MM.1S (cell line): Measurements from ENCODE around the gene DGKI.

Experiments
- EZH2 ChIP-seq: fragments of 300-600 bp; sonication (generic); optimal IDR thresholded peaks from 2 replicates; pipeline ENCODE3; 2017; ENCODE audit warnings: low read depth, mild to moderate bottlenecking, antibody characterized with exemption, low read length, mixed read lengths
- EZH2phosphoT487 ChIP-seq: fragments of 300-600 bp; sonication (generic); IDR thresholded peaks from 2 replicates; pipeline ENCODE4 v1.6.1; 2018; ENCODE audit warnings: antibody characterized with exemption, low read length
- TF ChIP-seq, protein P1 (sequence below): fragments of 300-600 bp; sonication (generic); IDR thresholded peaks from 2 replicates; pipeline ENCODE4 v1.5.1; 2016; ENCODE audit warnings: antibody characterized with exemption, low read length, mixed read lengths

DNA sequence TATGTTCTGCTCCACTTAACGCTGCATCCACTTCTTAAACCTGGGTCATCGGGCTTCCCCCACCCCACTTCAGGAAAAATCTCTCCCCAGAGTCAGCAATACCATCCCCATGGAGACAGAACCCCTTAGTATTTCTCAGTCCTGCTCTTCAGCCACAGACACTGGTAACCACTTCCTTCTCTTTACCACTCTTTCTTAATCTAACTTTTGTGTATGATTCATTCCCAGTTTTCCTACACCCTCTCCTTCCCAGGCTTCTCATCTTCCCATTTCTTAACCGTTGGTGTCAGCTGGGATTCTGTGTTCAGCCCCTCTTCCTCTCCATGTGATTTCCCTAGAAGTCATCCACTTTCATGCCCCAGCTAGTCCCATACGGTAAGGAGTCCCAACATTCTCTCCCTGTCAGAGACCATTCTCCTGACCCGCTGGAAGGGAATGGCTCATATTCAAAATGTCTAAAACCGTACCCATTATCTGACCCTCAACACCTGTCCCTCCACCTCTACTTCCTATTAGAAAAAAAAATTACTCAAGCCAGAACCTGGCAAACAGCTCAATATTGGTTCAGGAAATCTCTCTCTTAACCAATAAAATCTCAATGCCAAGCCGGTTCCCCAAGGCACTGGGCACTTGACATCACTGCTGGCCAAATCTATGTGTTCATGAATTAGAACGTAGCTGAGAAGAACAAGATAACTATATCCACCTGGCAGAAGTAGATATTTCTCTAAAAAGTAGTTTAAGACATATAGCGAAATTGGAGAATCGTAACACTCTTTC, 89.4 kb downstream of the DGKI start:
- TF ChIP-seq EZH2 (no peak), EZH2phosphoT487 (no peak)
- TF ChIP-seq, protein P1, sequence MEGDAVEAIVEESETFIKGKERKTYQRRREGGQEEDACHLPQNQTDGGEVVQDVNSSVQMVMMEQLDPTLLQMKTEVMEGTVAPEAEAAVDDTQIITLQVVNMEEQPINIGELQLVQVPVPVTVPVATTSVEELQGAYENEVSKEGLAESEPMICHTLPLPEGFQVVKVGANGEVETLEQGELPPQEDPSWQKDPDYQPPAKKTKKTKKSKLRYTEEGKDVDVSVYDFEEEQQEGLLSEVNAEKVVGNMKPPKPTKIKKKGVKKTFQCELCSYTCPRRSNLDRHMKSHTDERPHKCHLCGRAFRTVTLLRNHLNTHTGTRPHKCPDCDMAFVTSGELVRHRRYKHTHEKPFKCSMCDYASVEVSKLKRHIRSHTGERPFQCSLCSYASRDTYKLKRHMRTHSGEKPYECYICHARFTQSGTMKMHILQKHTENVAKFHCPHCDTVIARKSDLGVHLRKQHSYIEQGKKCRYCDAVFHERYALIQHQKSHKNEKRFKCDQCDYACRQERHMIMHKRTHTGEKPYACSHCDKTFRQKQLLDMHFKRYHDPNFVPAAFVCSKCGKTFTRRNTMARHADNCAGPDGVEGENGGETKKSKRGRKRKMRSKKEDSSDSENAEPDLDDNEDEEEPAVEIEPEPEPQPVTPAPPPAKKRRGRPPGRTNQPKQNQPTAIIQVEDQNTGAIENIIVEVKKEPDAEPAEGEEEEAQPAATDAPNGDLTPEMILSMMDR: no peak
